ENCODE data around the gene ZNF25.
"Not testable (repeated sequence)": the region's sequence is repeated elsewhere in the genome, so short reads cannot be mapped to it uniquely, and the experiment has no call there.

The ZNF25 gene

DNA sequence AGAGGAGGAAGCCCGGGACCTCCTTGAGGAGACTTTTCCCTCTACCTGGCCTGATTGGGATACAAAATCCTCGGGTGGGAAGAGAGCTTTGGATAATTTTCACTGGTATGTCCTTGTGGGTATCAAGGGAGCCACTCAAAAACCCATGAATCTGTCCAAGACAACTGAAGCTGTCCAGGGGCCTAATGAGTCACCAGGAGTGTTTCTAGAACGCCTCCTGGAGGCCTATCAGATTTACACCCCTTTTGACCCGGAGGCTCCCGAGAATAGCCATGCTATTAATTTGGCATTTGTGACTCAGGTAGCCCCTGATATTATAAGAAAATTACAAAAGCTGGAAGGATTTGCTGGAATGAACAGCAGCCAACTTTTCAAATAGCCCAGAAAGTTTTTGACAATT, 38.6 kb downstream of the ZNF25 start:
- no peak for DNase-seq

DNA sequence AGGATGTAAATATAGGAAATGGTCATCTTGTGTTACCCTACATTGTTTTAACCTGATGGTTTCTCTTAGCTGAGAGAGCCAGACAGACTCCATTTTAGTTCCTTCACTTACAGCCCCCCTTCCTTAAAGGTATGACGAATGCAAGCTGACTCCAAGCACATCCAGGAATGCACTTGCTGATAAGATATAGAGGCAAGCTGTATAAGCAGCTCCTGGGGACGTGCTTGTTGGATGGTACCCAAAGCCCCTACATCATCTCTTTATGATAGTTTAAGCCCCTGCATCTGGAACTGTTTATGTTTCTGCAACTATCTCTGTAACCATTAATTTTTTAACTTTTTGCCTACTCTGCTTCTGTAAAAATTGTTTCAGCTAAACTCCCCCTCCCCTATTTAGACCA, 41.7 kb downstream of the ZNF25 start:
- DNase-seq, result no peak

DNA sequence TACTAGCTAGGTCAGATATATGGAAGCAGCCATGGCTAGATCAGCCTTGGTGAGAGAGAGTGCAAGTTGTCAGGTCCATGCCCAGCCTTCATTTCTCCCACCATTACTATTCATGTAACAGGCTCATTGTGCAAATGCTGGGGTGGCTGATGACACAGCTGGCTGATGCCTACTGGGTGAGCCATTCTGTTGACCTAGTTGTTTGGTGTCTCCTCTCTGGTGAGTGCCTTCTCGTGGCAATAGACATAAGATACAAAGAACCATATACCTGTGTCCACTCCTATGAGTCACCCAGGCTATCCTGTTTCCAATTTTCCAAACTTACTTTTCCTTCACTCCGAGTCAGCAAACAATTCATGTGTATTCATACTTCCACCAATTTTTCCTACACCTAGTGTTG, 46.0 kb downstream of the ZNF25 start:
- DNase-seq, result no peak

DNA sequence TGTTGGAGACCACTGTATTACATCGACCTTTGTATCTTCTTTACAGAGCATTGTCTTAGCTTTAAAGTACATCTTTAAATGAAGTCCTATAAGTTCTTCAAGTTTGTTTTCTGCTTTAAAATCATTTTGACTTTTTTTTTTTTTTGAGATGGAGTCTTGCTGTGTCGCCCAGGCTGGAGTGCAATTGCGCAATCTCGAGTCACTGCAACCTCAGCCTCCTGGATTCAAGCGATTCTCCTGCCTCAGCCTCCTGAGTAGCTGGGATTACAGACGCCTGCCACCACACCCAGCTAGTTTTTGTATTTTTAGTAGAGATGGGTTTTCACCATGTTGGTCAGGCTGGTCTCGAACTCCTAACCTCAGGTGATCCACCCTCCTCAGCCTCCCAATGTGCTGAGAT, 68.3 kb downstream of the ZNF25 start:
- DNase-seq, result not testable (repeated sequence)

DNA sequence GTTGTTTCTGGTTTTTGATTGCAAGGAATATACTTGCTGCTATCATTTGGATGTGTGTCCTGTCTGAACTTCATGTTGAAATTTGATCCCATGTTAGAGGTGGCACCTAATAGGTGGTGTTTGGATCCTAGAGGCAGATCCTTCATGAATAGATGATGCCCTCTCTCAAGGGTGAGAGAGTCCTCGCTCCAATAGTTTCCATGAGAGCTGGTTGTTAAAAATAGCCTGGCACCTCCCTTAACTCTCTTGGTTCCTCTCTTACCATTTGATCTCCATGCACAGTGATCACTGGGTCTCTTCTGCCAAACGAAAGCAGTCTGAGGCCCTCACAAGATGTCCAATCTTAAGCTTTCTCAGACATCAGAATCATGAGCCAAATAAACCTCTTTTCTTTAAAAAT, 70.1 kb downstream of the ZNF25 start:
- DNase-seq, result no peak

Measured in NCI-H774 (cell line).